HuH-7 (cell line): Measurements from ENCODE around the gene ELN.
"Not testable (repeated sequence)": the region's sequence is repeated elsewhere in the genome, so short reads cannot be mapped to it uniquely, and the experiment has no call there.

ENCODE experiments used
- DNase-seq: peaks from one replicate; pipeline ENCODE4 v3.0.0; 2011; ENCODE audit warnings: low spot score

Gene ELN

GRCh38 chr7:74027683-74028320, at the start of gene ELN:
Gene ELN, plus strand, starts transcription at chr7:74028173. Its CDS starts 15 bp downstream, at chr7:74028188.
- DNase-seq: no peak

- peak; percentile 98 for DNase-seq
Observed at GRCh38 chr7:73978661-73979563, 49.1 kb upstream of the ELN start.

- DNase-seq: not testable (repeated sequence)
Observed at GRCh38 chr7:73979656-73980055, 48.3 kb upstream of the ELN start.

- peak; percentile 52 for DNase-seq
Observed at GRCh38 chr7:73980206-73980605, 47.8 kb upstream of the ELN start.

- no peak for DNase-seq
Observed at GRCh38 chr7:73981933-73982332, 46.0 kb upstream of the ELN start.

- no peak for DNase-seq
Observed at GRCh38 chr7:73983437-73984164, 44.4 kb upstream of the ELN start.

GRCh38 chr7:73984481-73985205, 43.3 kb upstream of the ELN start:
- DNase-seq: no peak

GRCh38 chr7:73985737-73986141, 42.2 kb upstream of the ELN start:
- no peak for DNase-seq

- DNase-seq: no peak
Observed at GRCh38 chr7:73986158-73986631, 41.8 kb upstream of the ELN start.

GRCh38 chr7:73987298-73987697, 40.7 kb upstream of the ELN start:
- no peak for DNase-seq

- DNase-seq: no peak
Observed at GRCh38 chr7:73988197-73988596, 39.8 kb upstream of the ELN start.

- DNase-seq: no peak
Observed at GRCh38 chr7:73991522-73992100, 36.4 kb upstream of the ELN start.

GRCh38 chr7:73992101-73992562, 35.8 kb upstream of the ELN start:
- no peak for DNase-seq

GRCh38 chr7:73994023-73994422, 34.0 kb upstream of the ELN start:
- DNase-seq: no peak

GRCh38 chr7:73994761-73995160, 33.2 kb upstream of the ELN start:
- DNase-seq: no peak

GRCh38 chr7:73995330-73995729, 32.6 kb upstream of the ELN start:
- no peak for DNase-seq

- no peak for DNase-seq
Observed at GRCh38 chr7:73995821-73996511, 32.0 kb upstream of the ELN start.

GRCh38 chr7:73997056-73997455, 30.9 kb upstream of the ELN start:
- no peak for DNase-seq

- no peak for DNase-seq
Observed at GRCh38 chr7:73999664-74000435, 28.1 kb upstream of the ELN start.
